ENCODE results near the gene CDC26. TPM values are rescaled to one million over a fixed set of nuclear protein-coding genes. Genes with fewer than 3 reads are reported as not detected.

Gene CDC26
- 10 to 100 TPM; 33.3 to 33.8 TPM for total RNA-seq
- long read RNA-seq, partial matches to known transcripts: 3 of 13 reads
- long read RNA-seq, other reads (novel, unspliced or antisense): 6 of 13 reads

- DNase-seq: peak; percentile 97
- intact Hi-C loops (cut with DNase I): loop anchor here in 1 of 2 donors (10.0 kb wide), 2 partner anchors 129 to 379 kb away; partner anchors contain the start of gene ALAD
- ATAC-seq: peak; percentile 98
These were observed at the start of gene CDC26, which contains the start of gene PRPF4 for GRCh38 chr9:113275157-113276131. Gene CDC26, minus strand, starts transcription at chr9:113275572. Its CDS starts 3,065 bp downstream, at chr9:113272507. Gene PRPF4, plus strand, starts transcription at chr9:113275658. Its CDS starts 86 bp downstream, at chr9:113275744.

- intact Hi-C loops (cut with DNase I): no loop called here
- DNase-seq: no peak
- ATAC-seq: no peak
These were observed 47.3 kb upstream of the CDC26 start for GRCh38 chr9:113322671-113323070.

GRCh38 chr9:113320051-113320450, 44.7 kb upstream of the CDC26 start:
- DNase-seq (no peak), ATAC-seq (no peak)
- intact Hi-C loops (cut with DNase I): no loop called here

GRCh38 chr9:113319054-113319453, 43.7 kb upstream of the CDC26 start:
- DNase-seq: no peak
- ATAC-seq: no peak
- intact Hi-C loops (cut with DNase I): no loop called here

- intact Hi-C loops (cut with DNase I): no loop called here
- ATAC-seq (peak in 1 of 2 donors; percentile 55), DNase-seq (no peak)
These were observed 42.4 kb upstream of the CDC26 start for GRCh38 chr9:113317777-113318176.

GRCh38 chr9:113316030-113316429, 40.7 kb upstream of the CDC26 start:
- ATAC-seq (no peak), DNase-seq (no peak)
- intact Hi-C loops (cut with DNase I): no loop called here

GRCh38 chr9:113315231-113315630, 39.9 kb upstream of the CDC26 start:
- ATAC-seq: no peak
- intact Hi-C loops (cut with DNase I): no loop called here

GRCh38 chr9:113313261-113313660, 37.9 kb upstream of the CDC26 start:
- ATAC-seq: no peak
- DNase-seq: no peak
- intact Hi-C loops (cut with DNase I): no loop called here

More at GRCh38 chr9:113315231-113315630, 39.9 kb upstream of the CDC26 start:
- no peak for DNase-seq

GRCh38 chr9:113311961-113312360, 36.6 kb upstream of the CDC26 start:
- intact Hi-C loops (cut with DNase I): no loop called here
- ATAC-seq: no peak

GRCh38 chr9:113310538-113310937, 35.2 kb upstream of the CDC26 start:
- ATAC-seq (peak in 1 of 2 donors; percentile 53), DNase-seq (no peak)
- intact Hi-C loops (cut with DNase I): no loop called here

More at GRCh38 chr9:113311961-113312360, 36.6 kb upstream of the CDC26 start:
- DNase-seq: no peak

- ATAC-seq: peak in 1 of 2 donors; percentile 63
- DNase-seq: no peak
- intact Hi-C loops (cut with DNase I): loop anchor here in 1 of 2 donors (2.0 kb wide), 1 partner anchor 91 kb away; the partner anchor contains the start of gene ALAD
These were observed 33.9 kb upstream of the CDC26 start for GRCh38 chr9:113309204-113309813.

GRCh38 chr9:113307396-113307975, 32.1 kb upstream of the CDC26 start:
- no peak for DNase-seq
- no peak for ATAC-seq
- intact Hi-C loops (cut with DNase I): no loop called here

- ATAC-seq: no peak
- intact Hi-C loops (cut with DNase I): no loop called here
These were observed 31.2 kb upstream of the CDC26 start for GRCh38 chr9:113306566-113306965.

GRCh38 chr9:113302792-113303418, 27.5 kb upstream of the CDC26 start, which contains the start of gene RNF183:
Gene RNF183, minus strand, starts transcription at chr9:113303376. Its CDS starts 5,192 bp downstream, at chr9:113298184.
- DNase-seq: no peak
- intact Hi-C loops (cut with DNase I): no loop called here
- no peak for ATAC-seq

More at GRCh38 chr9:113306566-113306965, 31.2 kb upstream of the CDC26 start:
- DNase-seq: no peak

GRCh38 chr9:113301548-113301947, 26.2 kb upstream of the CDC26 start:
- intact Hi-C loops (cut with DNase I): no loop called here
- DNase-seq (no peak), ATAC-seq (no peak)

- DNase-seq (no peak), ATAC-seq (peak; percentile 8 to 29)
- intact Hi-C loops (cut with DNase I): no loop called here
These were observed 24.5 kb upstream of the CDC26 start for GRCh38 chr9:113299800-113300292.

- ATAC-seq (no peak), DNase-seq (no peak)
- intact Hi-C loops (cut with DNase I): no loop called here
These were observed 23.8 kb upstream of the CDC26 start for GRCh38 chr9:113298924-113299770.

GRCh38 chr9:113298311-113298710, 22.9 kb upstream of the CDC26 start:
- DNase-seq: no peak
- intact Hi-C loops (cut with DNase I): no loop called here
- ATAC-seq: no peak

All from left cardiac atrium (tissue), 4 donors.